ENCODE data around the gene KAT8.

KAT8 gene

DNA sequence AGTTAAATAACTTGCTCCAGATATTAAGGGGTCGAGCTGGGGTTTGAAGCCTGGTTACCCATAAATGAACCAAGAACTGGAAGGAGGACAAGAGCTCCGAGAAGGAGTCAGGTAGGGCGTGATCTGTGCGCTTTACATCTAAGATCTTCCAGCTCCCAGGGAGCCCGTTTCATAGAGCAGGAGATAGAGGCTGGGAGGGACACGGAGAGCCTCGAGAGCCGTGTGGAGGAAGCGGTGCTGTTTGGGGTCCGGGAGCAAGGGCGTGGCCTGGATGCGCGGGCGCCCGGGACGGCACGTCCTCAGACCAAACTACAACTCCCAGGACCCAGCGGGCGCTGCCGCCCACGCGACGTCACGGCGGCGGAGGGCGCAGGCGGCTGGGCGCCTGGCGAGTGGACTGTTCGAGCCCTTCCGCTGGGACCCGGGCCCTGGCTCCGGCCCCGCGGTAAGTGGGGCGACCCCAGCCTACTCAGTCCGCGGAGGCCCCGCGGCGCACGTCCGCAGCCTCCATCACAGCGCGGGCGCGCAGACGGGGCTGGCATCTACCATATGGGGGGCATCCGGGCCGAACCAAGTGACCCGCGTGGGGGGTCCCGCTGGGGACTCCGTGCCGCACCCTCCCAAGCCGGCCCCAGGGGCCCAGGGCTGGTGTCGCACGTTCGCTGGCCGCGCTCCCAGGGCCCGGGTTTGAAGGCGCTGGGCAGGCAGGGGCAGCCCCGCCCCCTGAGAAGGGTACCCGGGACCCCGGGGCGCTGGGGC is 9.2 kb upstream of the KAT8 start, which contains the start of gene BCKDK:
TSS of gene BCKDK (plus strand) at position 352 of the 759 bp plus-strand sequence. CDS start 838 bp downstream, outside the sequence.
- peak; percentile 82 for DNase-seq (ENCODE audit: low spot score)

DNA sequence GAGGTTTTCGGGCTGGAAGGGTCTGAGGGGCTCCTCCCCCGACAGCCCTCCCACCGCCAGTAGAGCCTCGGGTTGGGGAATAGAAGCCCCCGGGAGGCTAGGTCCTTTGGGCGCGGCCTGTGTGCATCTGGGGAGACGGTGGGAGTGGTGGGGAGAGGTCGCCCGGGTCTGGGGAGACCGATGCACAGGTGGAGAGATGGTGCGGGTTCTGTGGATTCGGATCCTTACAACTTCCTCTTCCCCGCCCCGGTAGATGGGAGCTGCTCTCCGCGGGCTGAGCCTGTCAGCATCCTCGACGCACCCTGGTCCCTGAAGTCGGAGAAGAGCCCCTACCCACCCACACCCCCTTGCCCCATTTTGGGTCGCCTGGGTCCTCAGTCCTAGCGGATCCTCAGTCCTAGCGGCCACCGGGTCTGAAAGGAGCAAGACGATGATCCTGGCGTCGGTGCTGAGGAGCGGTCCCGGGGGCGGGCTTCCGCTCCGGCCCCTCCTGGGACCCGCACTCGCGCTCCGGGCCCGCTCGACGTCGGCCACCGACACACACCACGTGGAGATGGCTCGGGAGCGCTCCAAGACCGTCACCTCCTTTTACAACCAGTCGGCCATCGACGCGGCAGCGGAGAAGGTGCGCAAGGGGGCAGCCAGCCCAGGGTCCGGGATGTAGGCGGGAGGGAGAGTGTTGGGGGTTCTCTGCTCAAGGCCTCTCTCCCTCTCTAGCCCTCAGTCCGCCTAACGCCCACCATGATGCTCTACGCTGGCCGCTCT is 8.5 kb upstream of the KAT8 start:
- no peak for DNase-seq (ENCODE audit: low spot score)

DNA sequence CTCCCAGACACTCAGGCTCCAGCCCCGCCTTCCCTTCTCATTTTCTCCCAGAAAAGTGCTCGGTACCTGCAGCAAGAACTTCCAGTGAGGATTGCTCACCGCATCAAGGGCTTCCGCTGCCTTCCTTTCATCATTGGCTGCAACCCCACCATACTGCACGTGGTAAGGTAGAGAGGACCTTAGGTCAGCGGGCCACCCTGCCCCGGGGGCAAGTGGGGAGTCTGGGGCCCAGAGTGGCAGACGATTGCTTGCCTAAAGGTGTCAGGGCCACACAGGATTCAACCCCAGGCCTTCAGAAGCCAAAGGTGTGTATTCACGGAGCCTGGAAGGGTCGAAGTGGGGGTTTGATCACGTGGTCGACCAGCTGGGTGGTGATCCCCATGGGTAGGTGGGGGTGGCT is 7.8 kb upstream of the KAT8 start:
- DNase-seq (ENCODE audit: low spot score): no peak

DNA sequence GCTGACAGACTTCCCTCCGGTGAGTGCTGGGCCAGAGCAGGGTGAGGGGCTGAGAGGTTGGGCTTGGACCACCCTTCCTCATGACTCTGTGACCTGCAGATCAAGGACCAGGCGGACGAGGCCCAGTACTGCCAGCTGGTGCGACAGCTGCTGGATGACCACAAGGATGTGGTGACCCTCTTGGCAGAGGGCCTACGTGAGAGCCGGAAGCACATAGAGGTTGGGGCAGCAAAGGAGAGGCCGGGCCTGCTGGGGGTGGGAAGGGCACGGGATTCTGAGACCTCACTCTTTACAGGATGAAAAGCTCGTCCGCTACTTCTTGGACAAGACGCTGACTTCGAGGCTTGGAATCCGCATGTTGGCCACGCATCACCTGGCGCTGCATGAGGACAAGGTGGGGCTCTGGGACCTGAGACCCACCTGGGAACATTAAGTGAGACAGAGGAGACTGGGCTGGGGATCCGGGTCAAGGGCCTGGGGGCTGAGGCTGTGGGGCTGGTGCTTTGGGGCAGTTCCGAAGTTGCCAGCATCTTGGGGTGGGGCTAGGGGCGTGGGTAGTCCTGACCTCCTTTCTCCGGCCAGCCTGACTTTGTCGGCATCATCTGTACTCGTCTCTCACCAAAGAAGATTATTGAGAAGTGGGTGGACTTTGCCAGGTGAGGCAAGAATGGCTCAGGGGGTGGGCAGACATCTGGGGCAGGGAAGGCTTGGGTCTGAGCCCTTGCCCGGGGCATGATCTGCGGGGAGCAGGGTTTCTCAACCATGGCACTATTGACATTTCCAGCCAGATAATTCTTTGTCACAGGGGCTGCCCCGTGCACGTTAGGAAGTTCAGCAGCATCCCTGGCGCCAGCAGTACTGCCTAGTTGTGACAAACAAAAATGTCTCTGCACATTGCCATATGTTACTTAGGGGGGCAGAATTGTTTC is 7.1 kb upstream of the KAT8 start:
- DNase-seq (ENCODE audit: low spot score): no peak

DNA sequence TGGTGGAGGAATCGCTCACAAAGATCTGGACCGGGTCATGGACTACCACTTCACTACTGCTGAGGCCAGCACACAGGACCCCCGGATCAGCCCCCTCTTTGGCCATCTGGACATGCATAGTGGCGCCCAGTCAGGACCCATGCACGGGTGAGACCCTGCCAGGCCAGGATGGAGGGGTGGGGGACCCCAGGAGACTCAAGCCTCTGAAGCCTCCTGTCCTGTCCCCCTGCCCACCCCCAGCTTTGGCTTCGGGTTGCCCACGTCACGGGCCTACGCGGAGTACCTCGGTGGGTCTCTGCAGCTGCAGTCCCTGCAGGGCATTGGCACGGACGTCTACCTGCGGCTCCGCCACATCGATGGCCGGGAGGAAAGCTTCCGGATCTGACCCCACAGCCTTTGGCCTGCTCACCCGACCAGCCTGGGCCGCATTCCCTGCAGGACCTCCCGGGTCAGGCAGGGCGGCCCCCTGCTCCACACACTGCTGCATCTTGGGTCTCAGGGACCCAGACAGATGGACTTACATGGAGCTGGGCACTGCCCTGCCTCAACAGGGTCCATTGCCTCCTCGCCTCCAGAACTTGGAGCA is 5.5 kb upstream of the KAT8 start:
- no peak for DNase-seq (ENCODE audit: low spot score)

DNA sequence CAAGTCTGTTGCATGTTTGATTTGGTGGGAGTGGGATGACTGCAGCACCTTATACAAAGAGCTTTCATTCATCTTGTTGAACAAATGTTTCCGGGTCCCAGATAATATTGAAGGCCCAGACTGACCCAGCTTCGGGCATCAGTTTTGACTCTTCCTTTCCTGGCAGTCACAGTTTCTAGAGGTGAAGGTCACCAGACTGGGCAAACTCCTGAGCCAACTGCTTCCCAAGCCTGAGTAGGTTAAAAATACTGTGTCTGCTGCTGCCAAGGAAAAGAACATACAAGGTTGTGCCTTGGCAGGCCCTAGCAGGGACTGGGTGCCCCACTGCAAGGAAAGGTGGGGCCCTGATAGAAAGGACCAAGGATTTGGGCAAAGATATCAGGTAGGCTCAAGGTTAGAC is 4.8 kb upstream of the KAT8 start:
- DNase-seq (ENCODE audit: low spot score): no peak

DNA sequence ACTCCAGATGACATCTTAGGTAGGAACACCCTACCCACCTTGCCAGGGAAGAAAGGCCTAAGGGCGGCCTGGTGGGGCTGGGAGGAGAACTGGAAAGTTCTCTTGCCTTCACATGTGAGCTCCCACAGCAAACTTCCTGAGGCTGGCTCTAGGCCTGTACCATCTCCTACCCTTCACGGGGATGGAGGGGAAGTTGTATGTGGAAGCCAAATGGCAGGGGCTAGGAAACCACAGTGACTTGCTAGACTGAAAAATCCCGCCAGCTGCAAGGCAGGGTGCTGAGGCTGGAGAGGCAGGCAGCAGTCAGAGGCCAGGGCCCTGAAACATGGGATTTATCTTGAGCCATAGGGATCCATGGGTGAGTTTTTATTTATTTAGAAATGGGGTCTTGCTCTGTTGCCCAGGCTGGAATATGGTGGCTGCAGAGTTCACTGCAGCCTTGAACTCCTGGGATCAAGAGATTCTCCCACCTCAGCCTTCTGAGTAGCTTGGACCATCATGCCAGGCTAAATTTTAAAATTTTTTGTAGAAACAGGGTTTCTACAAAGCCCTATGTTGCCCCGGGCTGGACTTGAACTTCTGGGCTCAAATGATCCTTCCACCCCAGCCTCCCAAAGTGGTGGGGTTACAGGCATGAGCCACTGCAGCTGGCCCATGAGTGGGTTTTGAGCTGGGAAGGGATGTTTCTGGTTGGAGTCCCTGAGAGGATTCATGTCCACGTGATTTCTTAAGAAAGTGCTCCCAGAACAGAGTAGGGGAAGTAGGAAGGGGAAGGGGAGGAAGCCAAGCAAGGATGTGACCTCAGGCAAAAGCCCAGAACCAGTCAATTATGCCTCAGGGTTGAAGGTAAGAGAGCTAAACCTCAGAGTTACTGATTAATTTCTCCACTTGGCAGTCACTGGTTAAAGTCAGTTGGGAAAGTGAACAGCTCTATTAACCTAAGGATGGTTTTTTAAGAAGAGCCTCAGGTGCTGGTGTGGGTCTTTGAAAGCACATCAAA is 4.0 kb upstream of the KAT8 start:
- no peak for DNase-seq (ENCODE audit: low spot score)

DNA sequence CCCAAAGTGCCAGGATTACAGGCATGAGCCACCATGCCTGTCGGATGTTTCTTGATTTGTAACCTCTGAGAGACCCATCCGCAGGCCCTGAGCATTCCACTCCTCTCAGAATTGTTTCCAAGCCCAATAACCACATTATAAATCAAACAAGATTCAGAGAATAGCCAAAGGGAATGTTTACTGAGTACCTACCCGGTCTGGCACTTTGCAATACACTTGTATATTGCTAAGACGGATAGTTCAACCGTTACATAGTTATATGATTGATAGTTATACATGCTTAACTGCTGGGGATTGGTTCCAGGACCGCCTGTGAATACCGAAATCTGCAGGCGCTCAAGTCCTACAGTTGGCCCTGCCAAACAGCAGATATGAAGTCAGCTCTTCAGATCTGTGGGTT is 3.0 kb upstream of the KAT8 start:
- no peak for DNase-seq (ENCODE audit: low spot score)

DNA sequence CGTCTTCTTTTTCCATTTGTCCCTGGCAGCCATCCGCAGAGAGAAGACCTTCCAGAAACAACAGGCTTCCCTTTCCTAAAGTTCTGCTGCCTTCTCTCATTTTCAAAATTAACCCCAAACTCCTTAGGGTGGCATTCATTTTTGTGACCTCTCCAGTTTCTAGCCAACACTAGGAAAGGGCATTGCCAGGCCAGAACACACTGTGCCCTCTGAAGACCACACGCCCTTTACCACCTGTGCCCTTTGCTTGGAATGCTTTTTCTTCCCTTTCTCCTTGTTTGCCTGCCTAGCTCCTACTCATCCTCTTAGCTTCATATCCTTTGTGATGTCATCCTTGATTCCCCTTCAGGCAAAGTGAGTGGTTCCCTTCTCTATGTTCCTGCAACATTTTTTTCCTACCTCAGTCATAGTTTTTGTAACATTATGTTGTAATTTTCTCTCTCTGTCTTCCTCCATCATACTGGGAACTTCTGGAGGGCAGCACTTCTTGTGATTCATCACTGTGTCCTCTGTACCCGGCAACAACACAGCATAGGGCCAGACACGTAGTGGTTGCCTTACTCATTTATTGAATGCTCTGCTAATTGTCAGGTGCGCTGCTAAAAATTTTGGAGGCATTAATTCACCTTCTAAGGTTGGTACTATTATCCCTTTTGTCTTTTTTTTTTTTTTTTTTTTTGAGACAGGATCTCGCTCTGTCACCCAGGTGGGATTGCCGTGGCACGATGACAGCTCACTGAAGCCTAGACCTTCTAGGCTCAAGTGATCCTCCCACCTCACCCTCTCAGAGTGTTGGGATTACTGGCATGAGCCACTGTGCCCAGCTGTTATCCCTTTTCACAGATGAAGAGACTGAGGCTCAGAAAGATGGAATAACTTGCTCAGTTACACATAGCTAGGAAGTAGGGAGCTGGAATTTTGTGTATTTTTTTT is 1.0 kb downstream of the KAT8 start:
- DNase-seq (ENCODE audit: low spot score): no peak

DNA sequence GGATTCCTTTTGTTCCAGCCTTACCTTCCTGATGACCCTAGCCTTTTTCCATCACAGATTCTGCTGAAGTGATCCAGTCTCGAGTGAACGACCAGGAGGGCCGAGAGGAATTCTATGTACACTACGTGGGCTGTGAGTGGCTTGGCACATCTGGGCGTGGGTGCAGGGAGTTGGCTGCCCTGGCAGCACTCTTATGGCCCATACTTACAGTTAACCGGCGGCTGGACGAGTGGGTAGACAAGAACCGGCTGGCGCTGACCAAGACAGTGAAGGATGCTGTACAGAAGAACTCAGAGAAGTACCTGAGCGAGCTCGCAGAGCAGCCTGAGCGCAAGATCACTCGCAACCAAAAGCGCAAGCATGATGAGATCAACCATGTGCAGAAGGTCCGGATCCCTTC is 2.7 kb downstream of the KAT8 start:
- DNase-seq (ENCODE audit: low spot score): no peak

DNA sequence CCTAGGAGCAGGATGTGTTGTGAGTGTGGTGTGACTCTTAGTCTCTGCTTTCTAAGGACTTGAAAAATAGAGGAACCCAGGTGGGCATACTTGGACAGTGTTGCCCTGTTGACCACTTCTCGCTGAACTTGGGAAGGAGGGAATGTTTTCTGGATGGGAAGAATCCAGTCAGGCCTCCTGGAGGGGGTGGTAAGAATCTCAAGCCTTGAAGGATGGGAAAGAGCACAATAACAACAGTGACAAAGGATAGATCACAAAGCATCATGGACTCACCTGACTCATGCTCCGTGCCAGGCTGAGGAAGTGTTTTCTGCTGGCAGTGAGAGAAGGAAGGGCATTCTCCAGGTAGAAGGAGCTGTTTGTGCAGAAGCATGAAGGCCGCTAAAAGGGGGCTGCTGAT is 8.4 kb downstream of the KAT8 start:
- DNase-seq (ENCODE audit: low spot score): no peak

DNA sequence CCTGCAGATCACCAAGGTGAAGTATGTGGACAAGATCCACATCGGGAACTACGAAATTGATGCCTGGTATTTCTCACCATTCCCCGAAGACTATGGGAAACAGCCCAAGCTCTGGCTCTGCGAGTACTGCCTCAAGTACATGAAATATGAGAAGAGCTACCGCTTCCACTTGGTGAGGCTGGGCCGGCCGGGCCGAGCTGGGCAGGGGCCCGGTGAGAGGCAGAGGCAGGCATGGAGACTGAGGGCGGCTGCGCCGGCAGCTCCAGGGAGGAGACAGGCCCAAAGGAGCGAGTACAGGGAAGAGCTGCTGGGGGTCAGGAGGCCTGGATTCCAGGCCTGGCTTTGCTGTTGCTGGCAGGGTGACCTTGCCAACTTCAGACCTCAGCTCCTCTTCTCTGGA is 9.7 kb downstream of the KAT8 start:
- DNase-seq (ENCODE audit: low spot score): no peak

DNA sequence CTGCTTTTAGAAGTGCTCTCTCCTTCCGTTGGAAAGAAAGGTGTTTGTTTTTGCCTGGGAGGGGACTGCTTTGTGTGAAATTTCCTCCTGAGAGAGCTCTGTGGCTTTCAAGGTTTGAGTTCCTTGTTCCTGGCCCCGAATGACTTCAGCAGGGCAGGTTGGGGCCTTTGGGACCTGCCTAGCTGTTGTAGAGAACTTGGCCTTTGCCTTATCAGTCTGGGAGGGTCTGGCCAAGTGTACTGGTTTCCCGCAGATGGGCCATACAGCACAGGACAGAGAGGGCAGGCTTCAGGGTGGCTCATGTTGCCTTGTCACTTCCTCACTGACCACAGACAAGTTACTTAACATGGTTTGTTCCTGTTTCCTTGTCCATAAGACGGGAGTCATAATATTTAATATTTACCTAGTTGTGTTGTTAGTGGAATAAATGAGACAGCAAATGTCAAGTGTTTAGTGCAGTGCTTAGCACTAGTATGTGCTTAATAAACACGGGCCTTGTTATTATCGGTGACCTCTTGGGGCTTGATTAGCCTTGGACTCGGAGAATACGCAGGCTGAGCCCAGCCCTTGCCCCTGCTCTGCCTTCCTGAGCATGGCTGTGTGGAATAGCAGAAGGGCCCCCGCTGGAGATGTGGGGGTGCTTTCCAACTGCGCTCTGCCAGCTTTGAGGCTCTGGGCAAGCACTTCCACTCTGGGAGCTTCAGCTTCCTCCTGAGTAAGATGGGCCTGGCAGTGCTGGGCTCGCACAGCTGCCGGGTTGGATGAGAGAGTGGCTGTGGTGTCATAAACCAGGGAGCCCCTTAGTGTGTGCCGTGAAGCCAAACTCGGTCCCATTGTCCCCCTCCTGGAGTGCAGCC is 11.5 kb downstream of the KAT8 start:
- no peak for DNase-seq (ENCODE audit: low spot score)

DNA sequence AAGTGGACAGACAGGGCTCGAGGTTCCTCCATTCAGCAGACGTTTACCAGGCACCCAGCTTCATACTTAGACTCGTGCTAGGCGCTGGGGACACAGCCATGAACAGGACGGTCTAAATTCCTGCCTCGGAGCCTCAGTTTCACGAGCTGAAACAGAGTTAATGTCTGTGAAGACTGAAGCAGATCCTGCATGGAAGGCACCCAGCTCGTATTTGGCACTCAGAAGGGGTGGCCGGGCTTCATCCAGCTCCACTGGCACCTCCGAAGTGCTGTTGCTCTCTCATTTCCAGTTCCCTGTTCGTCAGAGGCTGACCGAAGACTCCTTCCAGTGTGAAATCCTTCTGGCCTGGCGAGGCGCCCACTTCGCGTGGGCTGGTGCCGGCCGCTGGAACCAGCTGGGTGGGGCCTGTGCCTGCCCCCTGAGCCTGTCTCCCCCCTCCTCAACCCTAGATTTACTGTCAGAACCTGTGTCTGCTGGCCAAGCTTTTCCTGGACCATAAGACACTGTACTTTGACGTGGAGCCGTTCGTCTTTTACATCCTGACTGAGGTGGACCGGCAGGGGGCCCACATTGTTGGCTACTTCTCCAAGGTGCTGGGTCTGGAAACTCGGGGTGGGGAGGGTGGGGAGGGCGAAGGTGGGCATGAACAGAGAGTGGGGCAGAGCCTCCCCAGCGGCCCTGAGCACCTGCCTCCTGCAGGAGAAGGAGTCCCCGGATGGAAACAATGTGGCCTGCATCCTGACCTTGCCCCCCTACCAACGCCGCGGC is 12.3 kb downstream of the KAT8 start:
- DNase-seq (ENCODE audit: low spot score): no peak

DNA sequence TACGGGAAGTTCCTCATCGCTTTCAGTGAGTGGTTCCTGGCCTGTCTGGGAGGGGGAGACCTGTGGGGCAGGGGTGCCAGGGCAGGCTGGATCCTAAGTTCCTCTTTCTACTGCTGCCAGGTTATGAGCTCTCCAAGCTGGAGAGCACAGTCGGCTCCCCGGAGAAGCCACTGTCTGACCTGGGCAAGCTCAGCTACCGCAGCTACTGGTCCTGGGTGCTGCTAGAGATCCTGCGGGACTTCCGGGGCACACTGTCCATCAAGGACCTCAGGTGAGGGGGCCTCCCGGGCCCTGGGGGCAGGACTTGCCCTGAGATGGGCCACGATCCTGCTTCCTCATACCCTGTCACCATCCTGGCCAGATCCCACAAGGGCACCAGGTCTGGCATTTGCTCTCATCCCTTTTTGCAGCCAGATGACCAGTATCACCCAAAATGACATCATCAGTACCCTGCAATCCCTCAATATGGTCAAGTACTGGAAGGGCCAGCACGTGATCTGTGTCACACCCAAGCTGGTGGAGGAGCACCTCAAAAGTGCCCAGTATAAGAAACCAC is 12.9 kb downstream of the KAT8 start:
- DNase-seq (ENCODE audit: low spot score): no peak

DNA sequence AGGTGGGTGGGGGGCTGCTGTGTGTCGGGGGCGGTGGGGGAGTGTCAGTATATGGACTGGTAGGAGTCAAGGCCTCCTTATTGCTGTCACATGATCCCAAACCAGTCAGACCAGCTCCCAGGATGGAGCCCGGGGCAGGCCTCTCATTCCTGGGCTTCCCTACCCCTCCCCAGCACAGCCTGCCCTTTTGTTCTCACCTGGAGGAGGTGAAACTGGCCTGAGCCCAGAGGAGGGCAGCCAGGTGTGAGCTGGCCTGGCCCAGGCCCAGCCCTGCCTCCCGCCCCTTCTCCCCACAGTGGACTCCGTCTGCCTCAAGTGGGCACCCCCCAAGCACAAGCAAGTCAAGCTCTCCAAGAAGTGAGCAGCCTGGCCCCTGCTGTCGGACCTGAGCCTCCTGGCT is 13.4 kb downstream of the KAT8 start:
- DNase-seq (ENCODE audit: low spot score): no peak

DNA sequence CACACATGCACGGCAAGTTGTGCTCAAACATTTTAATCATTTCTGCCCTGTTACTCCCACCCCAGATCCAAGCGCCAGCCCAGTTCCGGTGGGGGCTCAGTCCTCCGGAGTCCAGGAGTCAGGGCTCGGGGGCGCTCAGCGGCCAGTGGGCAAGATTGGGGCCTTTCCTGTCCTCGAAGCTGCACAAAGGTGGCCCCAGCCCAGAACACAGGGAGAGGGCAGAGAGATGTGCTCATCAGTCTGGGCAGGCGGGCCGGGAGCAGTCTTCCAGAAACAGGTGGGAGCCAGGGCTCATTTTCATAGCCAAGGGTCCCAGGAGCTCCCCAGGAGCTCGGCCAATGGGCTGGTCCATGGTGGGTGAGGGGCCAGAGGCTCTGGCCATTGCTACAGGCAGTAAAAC is 14.0 kb downstream of the KAT8 start:
- DNase-seq (ENCODE audit: low spot score): no peak

DNA sequence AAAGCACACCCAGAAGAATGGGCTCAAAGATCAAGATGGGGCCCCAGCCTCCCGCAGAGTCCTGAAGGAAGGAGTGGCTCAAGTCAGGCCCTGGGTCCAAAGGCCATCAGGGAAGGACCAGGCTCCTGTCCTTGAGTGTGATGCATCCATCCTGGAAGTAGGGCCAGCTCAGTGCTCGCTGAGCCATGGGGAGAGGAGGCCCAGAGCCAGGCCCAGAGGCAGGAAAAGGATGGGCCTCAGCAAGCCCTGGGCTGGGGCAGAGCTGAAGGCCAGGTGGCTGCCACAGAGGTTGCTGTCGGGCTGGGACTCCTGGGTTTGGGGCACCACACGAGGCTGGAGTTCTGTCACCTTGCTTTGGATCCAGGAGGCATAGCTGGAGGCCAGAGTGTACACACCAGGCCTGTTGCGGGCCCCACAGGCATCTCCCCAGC is 14.4 kb downstream of the KAT8 start:
- DNase-seq (ENCODE audit: low spot score): no peak
